H1 (cell line): Measurements from ENCODE around the gene LAMP5. TPM values are rescaled to one million over a fixed set of nuclear protein-coding genes. Genes with fewer than 3 reads are reported as not detected.
A peak's percentile ranks its signal among the peaks of the same experiment; 100 is the strongest.

ENCODE experiments used
- CTCF ChIA-PET: fragments of 300-600 bp; sonication (Branson Sonifier 250); formaldehyde crosslinking; loops from one replicate; lab custom pipeline; 2021; ENCODE audit not compliant: partially characterized antibody; lab: Charles Lee
- POLR2A ChIA-PET: fragments of 300-600 bp; sonication (Branson Sonifier 250); formaldehyde crosslinking; loops from one replicate; lab custom pipeline; 2021; ENCODE audit warnings: inconsistent platforms; ENCODE audit not compliant: partially characterized antibody; lab: Charles Lee
- DNase-seq, 2 experiments: peaks; one replicate each; pipeline versions ENCODE4 v3.0.0 to v3.0.0-alpha.2; 2010 to 2022; ENCODE audit warnings: low spot score in 2 of 2, low read depth in 1 of 2, mixed read lengths in 1 of 2
- FAIRE-seq: peaks from 2 replicates; lab custom pipeline; 2011; peaks lifted over from hg19 to GRCh38; lab: Jason Lieb, UNC
- H2AFZ ChIP-seq: 2 replicates; pipeline ENCODE4 v1.8.1; 2012; ENCODE audit warnings: low read length, inconsistent platforms
- H2AK5ac ChIP-seq: 2 replicates; pipeline ENCODE4 v1.6.1; 2013; ENCODE audit warnings: low read depth, low read length
- H2BK120ac ChIP-seq: replicated peaks from 2 replicates; pipeline ENCODE3; 2013; ENCODE audit warnings: low read depth, low read length, inconsistent platforms
- H2BK12ac ChIP-seq: 2 replicates; pipeline ENCODE4 v1.6.1; 2013; ENCODE audit warnings: low read depth, low read length
- H2BK15ac ChIP-seq: 2 replicates; pipeline ENCODE4 v1.6.1; 2013; ENCODE audit warnings: low read length
- H2BK20ac ChIP-seq: 2 replicates; pipeline ENCODE4 v1.6.1; 2013; ENCODE audit warnings: low read length
- H2BK5ac ChIP-seq: 2 replicates; pipeline ENCODE4 v1.6.1; 2013; ENCODE audit warnings: low read depth, low read length
- H3K14ac ChIP-seq: 2 replicates; pipeline ENCODE4 v1.6.1; 2013; ENCODE audit warnings: inconsistent platforms; ENCODE audit not compliant: insufficient read length
- H3K18ac ChIP-seq: 2 replicates; pipeline ENCODE4 v1.6.1; 2013; ENCODE audit warnings: low read length; ENCODE audit errors: extremely low read depth
- H3K23ac ChIP-seq: 2 replicates; pipeline ENCODE4 v1.6.1; 2013; ENCODE audit warnings: inconsistent platforms; ENCODE audit not compliant: insufficient read length
- H3K23me2 ChIP-seq: 2 replicates; pipeline ENCODE4 v1.6.1; 2013; ENCODE audit warnings: low read depth, low read length
- H3K27ac ChIP-seq: 2 replicates; pipeline ENCODE4 v1.6.1; 2011; ENCODE audit warnings: low read depth, low read length, inconsistent platforms
- H3K27me3 ChIP-seq, 4 experiments: replicated peaks in 1 of 4; 1 replicate in 1 of 4; 2 replicates in 3 of 4; pipeline versions ENCODE4 v1.6.1 to v1.8.1; 2011 to 2013; ENCODE audit warnings: low read length in 3 of 4, mild to moderate bottlenecking in 3 of 4, inconsistent platforms in 2 of 4, mixed read lengths in 2 of 4, moderate library complexity in 1 of 4; ENCODE audit not compliant: control insufficient read depth in 3 of 4, insufficient read depth in 3 of 4; ENCODE audit errors: extremely low read depth in 1 of 4
- H3K36me3 ChIP-seq, 4 experiments: 2 replicates each; pipeline versions ENCODE4 v1.6.1 to v1.8.1; 2011 to 2013; ENCODE audit warnings: mild to moderate bottlenecking in 4 of 4, low read length in 3 of 4, moderate library complexity in 2 of 4, control low read depth in 1 of 4, inconsistent platforms in 1 of 4; ENCODE audit not compliant: insufficient read depth in 4 of 4, control insufficient read depth in 2 of 4
- H3K4ac ChIP-seq: replicated peaks from 2 replicates; pipeline ENCODE3; 2013; ENCODE audit warnings: low read length, low read depth, mixed read lengths, inconsistent platforms; ENCODE audit not compliant: insufficient read length
- H3K4me1 ChIP-seq, 4 experiments: replicated peaks in 1 of 4; 1 replicate in 1 of 4; 2 replicates in 3 of 4; pipeline versions ENCODE4 v1.6.1 to v1.8.1; 2011 to 2013; ENCODE audit warnings: low read length in 3 of 4, inconsistent platforms in 2 of 4, mixed read lengths in 1 of 4; ENCODE audit not compliant: insufficient read depth in 4 of 4, control insufficient read depth in 3 of 4
- H3K4me2 ChIP-seq, 2 experiments: 2 replicates each; pipeline versions ENCODE4 v1.6.1 to v1.8.1; 2011 to 2013; ENCODE audit warnings: low read depth in 2 of 2, low read length in 2 of 2, control low read depth in 1 of 2, inconsistent platforms in 1 of 2, mild to moderate bottlenecking in 1 of 2; ENCODE audit not compliant: insufficient read depth in 1 of 2
- H3K4me3 ChIP-seq, 4 experiments: fragments of 200-600, 300-600 bp in 1 of 4; sonication (generic), shearing (Covaris generic), sonication (Bioruptor Twin) in 1 of 4; 2 replicates each; pipeline versions ENCODE4 v1.5.1 to v1.8.1; 2011 to 2016; ENCODE audit warnings: low read length in 4 of 4, low read depth in 3 of 4, control low read depth in 2 of 4, inconsistent platforms in 2 of 4, mild to moderate bottlenecking in 2 of 4, mixed read lengths in 1 of 4, moderate library complexity in 1 of 4; ENCODE audit not compliant: insufficient read depth in 2 of 4; ENCODE audit errors: extremely low read depth in 1 of 4
- H3K56ac ChIP-seq: replicated peaks from 2 replicates; pipeline ENCODE3; 2013; ENCODE audit warnings: low read depth, mild to moderate bottlenecking, mixed read lengths, low read length, inconsistent platforms; ENCODE audit not compliant: insufficient read length
- H3K79me1 ChIP-seq: 2 replicates; pipeline ENCODE4 v1.6.1; 2013; ENCODE audit warnings: low read depth, low read length, control low read depth
- H3K79me2 ChIP-seq, 2 experiments: 2 replicates each; pipeline versions ENCODE4 v1.6.1 to v1.8.1; 2012 to 2013; ENCODE audit warnings: low read length in 2 of 2, mild to moderate bottlenecking in 2 of 2, inconsistent platforms in 1 of 2; ENCODE audit not compliant: insufficient read depth in 2 of 2, control insufficient read depth in 1 of 2
- H3K9ac ChIP-seq, 4 experiments: replicated peaks in 1 of 4; 1 replicate in 1 of 4; 2 replicates in 3 of 4; pipeline versions ENCODE4 v1.6.1 to v1.8.1; 2011 to 2013; ENCODE audit warnings: low read depth in 3 of 4, low read length in 3 of 4, control low read depth in 2 of 4, mild to moderate bottlenecking in 2 of 4, moderate library complexity in 2 of 4, inconsistent platforms in 1 of 4; ENCODE audit errors: extremely low read depth in 1 of 4
- H3K9me3 ChIP-seq, 2 experiments: 2 replicates each; pipeline versions ENCODE4 v1.6.1 to v1.8.1; 2012 to 2013; ENCODE audit warnings: mild to moderate bottlenecking in 2 of 2, moderate library complexity in 2 of 2, control low read depth in 1 of 2, inconsistent platforms in 1 of 2, low read depth in 1 of 2, low read length in 1 of 2, mixed read lengths in 1 of 2; ENCODE audit not compliant: insufficient read depth in 2 of 2
- H4K20me1 ChIP-seq, 2 experiments: replicated peaks in 1 of 2; 2 replicates each; pipeline versions ENCODE3 to v1.8.1; 2011 to 2013; ENCODE audit warnings: inconsistent platforms in 2 of 2, low read length in 2 of 2, mild to moderate bottlenecking in 1 of 2; ENCODE audit not compliant: insufficient read depth in 2 of 2, control insufficient read depth in 1 of 2
- H4K5ac ChIP-seq: 2 replicates; pipeline ENCODE4 v1.6.1; 2013; ENCODE audit warnings: low read length, low read depth, mixed read lengths, inconsistent platforms; ENCODE audit not compliant: insufficient read length
- H4K8ac ChIP-seq: 2 replicates; pipeline ENCODE4 v1.8.0; 2013; ENCODE audit warnings: mild to moderate bottlenecking, moderate library complexity, low read length, inconsistent platforms; ENCODE audit not compliant: insufficient read depth; ENCODE audit errors: extremely low read depth
- H4K91ac ChIP-seq: replicated peaks from 2 replicates; pipeline ENCODE3; 2013; ENCODE audit warnings: low read length, mixed read lengths, inconsistent platforms; ENCODE audit not compliant: insufficient read length
- ASH2L ChIP-seq: fragments of 200-600, 300-600 bp; sonication (generic); IDR thresholded peaks from one replicate; pipeline ENCODE4 v1.7.1; 2017; ENCODE audit warnings: low read length
- CREB1 ChIP-seq: IDR thresholded peaks from 2 replicates; pipeline ENCODE4 v1.6.1; 2012; ENCODE audit warnings: inconsistent platforms
- E2F6 ChIP-seq: IDR thresholded peaks from 2 replicates; pipeline ENCODE4 v1.6.1; 2012; ENCODE audit warnings: inconsistent platforms
- EZH2 ChIP-seq: fragments of 200-600 bp; sonication (generic); IDR thresholded peaks from 2 replicates; pipeline ENCODE4 v1.7.1; 2012; ENCODE audit warnings: low read depth, mild to moderate bottlenecking, moderate library complexity, low read length, inconsistent platforms; ENCODE audit not compliant: severe bottlenecking
- KDM4A ChIP-seq: IDR thresholded peaks from one replicate; pipeline ENCODE4 v1.7.1; 2012; ENCODE audit warnings: low read depth, mild to moderate bottlenecking, moderate library complexity, low read length, inconsistent platforms; ENCODE audit not compliant: severe bottlenecking
- MAX ChIP-seq: IDR thresholded peaks from 2 replicates; pipeline ENCODE4 v1.6.1; 2012; ENCODE audit warnings: inconsistent platforms
- POLR2A ChIP-seq, 2 experiments: IDR thresholded peaks; 1 replicate in 1 of 2; 2 replicates in 1 of 2; pipeline ENCODE4 v1.6.1; 2011; ENCODE audit warnings: low read depth in 2 of 2, low read length in 2 of 2, mild to moderate bottlenecking in 2 of 2; ENCODE audit errors: control extremely low read depth in 1 of 2
- RNF2 ChIP-seq: fragments of 200-900, 300-1000 bp; sonication (generic); IDR thresholded peaks from 2 replicates; pipeline ENCODE4 v1.7.1; 2016; ENCODE audit warnings: borderline replicate concordance, low read depth, mild to moderate bottlenecking, antibody characterized with exemption, low read length; ENCODE audit not compliant: poor library complexity, severe bottlenecking; ENCODE audit errors: missing control alignments
- SIRT6 ChIP-seq: IDR thresholded peaks from one replicate; pipeline ENCODE4 v1.7.1; 2012; ENCODE audit warnings: low read length, inconsistent platforms
- TAF1 ChIP-seq: IDR thresholded peaks from 2 replicates; pipeline ENCODE4 v1.6.1; 2011; ENCODE audit warnings: mild to moderate bottlenecking, low read depth, low read length
- TBP ChIP-seq: IDR thresholded peaks from 2 replicates; pipeline ENCODE4 v1.6.1; 2011; ENCODE audit warnings: low read depth, low read length, improper control_type of control experiment
- WGBS, 2 experiments: shearing (Covaris generic) in 1 of 2; methylation state at CpG; one replicate each; pipeline versions ENCODE4 v1.1.6 to v1.1.7; 2013 to 2015; ENCODE audit warnings: low lambda C conversion rate in 2 of 2, mixed read lengths in 2 of 2, inconsistent platforms in 1 of 2, low coverage in 1 of 2, missing lambda C conversion rate in 1 of 2; ENCODE audit not compliant: insufficient replicate concordance in 2 of 2, insufficient coverage in 1 of 2, insufficient read length in 1 of 2; ENCODE audit errors: extremely low coverage in 1 of 2, missing lambda C conversion rate in 1 of 2; 5-methylcytosine and 5-hydroxymethylcytosine counted together
- polyA plus RNA-seq, 7 experiments: library from polyadenylated mRNA; depleted of rRNA in 3 of 7; stranded (reverse) in 5 of 7; unstranded in 2 of 7; fragments of >200 nt in 5 of 7; fragments of 200-250 nt in 2 of 7; gene quantifications; 1 replicate in 5 of 7; 2 replicates in 1 of 7; 4 replicates in 1 of 7; pipeline versions ENCODE4 v1.2.1 to v1.2.3, GENCODE V29; 2011 to 2013; ENCODE audit warnings: missing spikeins in 2 of 7, mixed read lengths in 2 of 7
- total RNA-seq: library from RNA; stranded (reverse); fragmentation: NEBNext Ultra II Directional; extraction: Animal tissue kit (Norgen Biotek cat#: 25700); gene quantifications from 2 replicates; pipeline ENCODE4 v1.2.1, GENCODE V29; 2021

The LAMP5 gene
- total and polyA plus RNA-seq, 2 of the 8 experiments (the other 6 are each of a cell fraction or from before 2014, with no cell fraction given) = 0.22 to 1.9 TPM

- Histone ChIP-seq H3K56ac (no peak overlapping the region), H3K27ac (no peak overlapping the region), H3K14ac (no peak overlapping the region), H3K4me1 (peaks cover 3 to 25% (median 15%) of the 10 kb centered on the region in 4 experiments), H4K20me1 (peaks cover 0 to 5% of the 10 kb centered on the region in 2 experiments), H3K4ac (no peak overlapping the region), H3K18ac (no peak overlapping the region), H3K79me2 (no peaks in the 10 kb centered on the region), H2BK5ac (no peak overlapping the region), H2AFZ (peak overlapping the region; percentile 27; the same call in 1 of the 2 replicates), H3K27me3 (peaks cover 56 to 82% (median 74%) of the 10 kb centered on the region in 4 experiments), H3K23me2 (peaks cover 7% of the 10 kb centered on the region; the same call in 1 of the 2 replicates), H3K9ac (no peak overlapping the region), H3K36me3 (no peaks in the 10 kb centered on the region), H3K23ac (no peak overlapping the region), H3K4me2 (peak overlapping the region; percentile 80 to 82), H4K8ac (no peak overlapping the region; the same call in none of the 2 replicates), H2BK12ac (0 out of 2 replicates have a peak overlapping the region, but pooled peaks have one; percentile 11), H2BK15ac (no peak overlapping the region), H2AK5ac (no peak overlapping the region), H3K9me3 (no peaks in the 10 kb centered on the region), H2BK120ac (no peak overlapping the region), H4K5ac (no peak overlapping the region), H4K91ac (no peak overlapping the region), H3K79me1 (no peaks in the 10 kb centered on the region), H2BK20ac (no peak overlapping the region), H3K4me3 (peak overlapping the region; percentile 0 to 55 (median 15); a peak in 6 of 8 replicates)
- POLR2A ChIA-PET = no interaction called here
- DNase-seq = peak in 1 of 2 experiments; percentile 66
- CTCF ChIA-PET = interaction anchor here (1.0 to 7.8 kb wide), 3 partner anchors 11 to 110 kb away, joined by 4 to 79 read pairs (median 4); partner anchors contain the start of gene LAMP5
- 2% methylated on average over 28 of the region's 37 CpGs; no CpG with 5 or more reads in 1 of the 2 experiments for WGBS, 2 experiments
- no peak for TF ChIP-seq SIRT6
- TF ChIP-seq E2F6 = peak; percentile 96
- TF ChIP-seq TBP = 0 out of 2 replicates have a peak, but pooled peaks have one; percentile 19
- no peak for TF ChIP-seq TAF1
- TF ChIP-seq MAX = peak; percentile 74; the same call in 1 of the 2 replicates
- TF ChIP-seq ASH2L = no peak
- no peak for TF ChIP-seq CREB1
- peak; percentile 68 for TF ChIP-seq RNF2
- peak; percentile 16 for TF ChIP-seq KDM4A
- TF ChIP-seq EZH2 = peak; percentile 54
- no peak for TF ChIP-seq POLR2A (IDR thresholded peaks at IDR 0.05; ENCODE audit: control extremely low read depth in 1 of 2, low read depth in 2 of 2, low read length in 2 of 2)
- FAIRE-seq = no peak
These were observed 6.7 kb upstream of the LAMP5 start for GRCh38 chr20:9507544-9508239.
